ENCODE results near the gene HTR7.

The HTR7 gene

DNA sequence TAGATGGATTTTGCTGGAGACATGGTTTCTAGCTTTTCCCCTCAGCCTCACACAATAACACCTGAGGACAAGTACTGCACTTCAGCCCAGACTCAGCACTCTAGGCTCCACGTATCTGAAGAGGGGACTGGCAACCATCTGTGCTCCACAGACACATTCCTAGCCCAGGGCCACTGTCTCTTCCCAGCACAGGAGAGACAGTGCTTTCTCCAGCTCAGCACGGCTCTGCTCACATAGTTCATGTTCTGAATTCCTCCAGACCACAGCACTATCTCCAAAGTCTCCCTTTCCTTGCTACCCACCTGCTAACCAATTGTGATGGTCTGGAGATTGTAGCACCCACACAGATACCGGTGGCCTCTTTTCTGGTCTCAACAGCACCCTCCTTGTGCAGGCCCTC, 114.5 kb downstream of the HTR7 start:
- FAIRE-seq (peak; percentile 55), DNase-seq (ENCODE audit: low spot score) (no peak)

DNA sequence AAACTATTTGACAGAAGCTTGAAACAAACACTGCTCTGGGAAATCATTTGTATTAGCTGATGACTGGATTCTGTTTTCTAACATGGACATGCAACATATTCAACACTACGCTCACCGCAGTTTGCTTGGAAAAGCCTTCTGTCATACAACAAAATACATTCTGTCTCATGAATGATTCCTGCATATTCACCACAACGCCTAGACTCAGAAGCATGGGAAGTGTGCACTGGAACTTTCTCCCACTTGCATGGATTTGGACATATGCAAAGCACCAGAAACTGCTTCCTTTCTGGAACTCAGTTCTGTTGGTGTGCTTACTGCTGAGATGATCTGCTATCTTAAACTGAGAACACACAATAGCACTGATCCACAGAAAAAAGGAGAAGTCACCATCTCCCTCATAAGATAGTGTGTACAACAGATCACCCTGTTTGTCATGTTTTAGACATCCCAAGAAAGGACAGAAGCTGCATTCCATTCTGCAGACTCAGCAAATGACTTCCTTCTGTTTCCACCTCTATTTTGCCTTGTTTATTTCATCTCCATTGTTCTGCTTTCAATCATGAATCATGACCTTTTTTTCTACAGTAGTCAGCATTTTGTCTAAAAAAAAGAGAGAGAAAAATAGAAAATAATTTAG, 115.8 kb downstream of the HTR7 start:
- FAIRE-seq: no peak
- DNase-seq (ENCODE audit: low spot score): peak; percentile 29

DNA sequence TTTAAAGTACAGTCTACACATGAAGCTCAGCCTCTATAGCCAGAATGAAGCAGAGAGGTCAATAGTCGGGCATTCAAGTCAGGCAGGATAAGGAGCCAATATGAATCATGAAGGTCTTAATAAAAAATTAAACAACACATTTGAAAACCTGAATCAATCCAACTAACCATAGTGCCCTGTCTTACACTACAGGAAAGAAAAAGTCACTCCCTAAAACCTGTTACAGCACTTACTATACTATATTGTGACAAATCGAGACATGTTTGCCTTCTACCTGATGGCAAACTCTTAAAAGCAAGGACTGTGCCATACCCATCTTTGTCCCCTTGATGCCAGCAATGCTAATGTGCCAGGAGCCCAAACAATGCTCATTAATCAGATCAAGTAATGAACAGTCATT, 117.6 kb downstream of the HTR7 start:
- DNase-seq (ENCODE audit: low spot score): no peak
- FAIRE-seq: no peak

DNA sequence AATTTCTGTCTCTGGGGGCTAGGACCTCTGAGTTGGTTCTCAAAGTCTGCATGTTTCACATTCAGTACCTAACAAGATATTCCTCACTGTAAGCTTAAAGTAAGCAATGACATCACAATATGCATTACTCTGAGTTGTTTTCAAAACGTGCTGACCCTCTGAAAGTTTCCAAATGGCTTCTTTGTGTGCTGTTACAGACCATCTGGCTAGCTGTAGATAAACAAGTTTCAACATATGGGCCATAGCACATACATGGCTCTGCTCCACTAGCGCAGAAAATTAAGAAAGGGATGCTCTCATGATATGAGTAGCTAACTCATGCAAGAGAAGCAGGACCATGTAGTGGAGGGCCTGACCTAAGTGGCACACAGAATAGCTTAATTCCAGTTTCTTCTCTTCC, 119.0 kb downstream of the HTR7 start:
- no peak for FAIRE-seq
- no peak for DNase-seq (ENCODE audit: low spot score)

DNA sequence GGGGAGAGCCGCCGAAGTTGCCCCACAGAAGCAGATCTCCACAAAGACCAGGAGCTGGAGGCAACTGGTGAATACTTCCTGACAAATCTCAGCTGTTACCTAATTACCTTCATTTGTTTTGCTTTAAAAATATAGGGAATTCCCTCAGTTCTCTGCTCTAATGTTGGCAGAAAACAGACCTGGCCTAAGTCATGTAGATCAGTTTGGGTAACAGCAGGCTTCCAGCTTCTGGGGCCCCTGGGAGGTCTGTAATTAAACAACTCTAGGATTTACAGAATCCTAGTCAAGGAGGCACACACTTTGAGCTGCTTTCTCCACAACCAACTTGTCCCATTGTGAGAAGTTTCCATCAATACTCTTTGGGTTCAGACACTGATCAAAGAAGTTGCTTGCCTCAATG, 123.4 kb downstream of the HTR7 start:
- FAIRE-seq: no peak

DNA sequence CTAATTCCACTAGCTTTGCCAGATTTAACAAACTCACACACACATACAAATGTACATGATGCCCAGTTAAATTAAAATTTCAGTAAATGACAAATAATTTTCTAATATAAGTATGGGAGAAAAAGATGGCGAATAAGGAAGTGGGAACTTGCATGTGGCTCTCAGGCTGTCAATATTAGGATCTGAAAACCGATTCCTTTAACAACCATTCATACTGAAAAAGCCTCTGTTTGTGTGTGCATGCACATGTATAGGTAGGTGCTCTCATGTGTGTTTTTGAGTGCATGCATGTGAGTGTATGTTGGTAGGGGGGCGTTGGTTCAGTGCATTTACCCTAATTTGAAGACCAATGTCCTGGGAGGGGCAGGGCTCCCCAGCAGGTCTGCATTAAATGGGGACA, 125.3 kb downstream of the HTR7 start:
- DNase-seq (ENCODE audit: low spot score) (no peak), FAIRE-seq (no peak)

More for the DNA sequence above, 123.4 kb downstream of the HTR7 start:
- DNase-seq (ENCODE audit: low spot score): no peak

DNA sequence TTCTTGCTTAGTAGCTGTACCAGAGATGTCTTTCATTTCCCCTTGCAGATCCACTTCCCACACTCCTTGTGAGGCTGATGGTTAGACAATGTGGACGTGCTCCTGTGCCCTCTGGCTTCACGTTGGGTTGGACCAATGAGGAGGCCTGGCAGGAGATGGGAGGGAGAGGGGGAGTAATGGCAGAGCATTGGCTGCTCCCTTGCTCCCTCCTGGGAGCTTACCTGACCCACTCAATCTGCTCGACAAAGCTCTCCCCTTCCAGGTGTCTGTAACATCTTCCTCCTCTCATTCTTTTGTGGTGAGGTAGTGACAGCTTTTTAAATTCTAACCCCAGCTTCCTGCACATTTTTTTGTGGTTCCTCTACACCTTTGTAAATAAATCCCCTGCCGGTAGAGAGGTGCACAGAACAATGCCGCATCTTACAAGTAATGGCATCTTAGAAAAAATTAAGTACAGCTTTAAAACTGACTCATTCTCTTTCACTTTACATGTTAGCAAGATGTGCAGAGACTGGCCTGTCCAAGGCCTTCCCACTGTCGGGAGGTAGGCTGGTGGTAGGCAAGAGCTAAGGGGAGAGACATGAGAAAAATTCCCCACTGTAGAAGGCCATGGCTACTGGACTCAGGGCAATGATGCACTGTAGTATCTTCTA, 134.3 kb downstream of the HTR7 start:
- DNase-seq (ENCODE audit: low spot score): peak; percentile 44
- no peak for FAIRE-seq

DNA sequence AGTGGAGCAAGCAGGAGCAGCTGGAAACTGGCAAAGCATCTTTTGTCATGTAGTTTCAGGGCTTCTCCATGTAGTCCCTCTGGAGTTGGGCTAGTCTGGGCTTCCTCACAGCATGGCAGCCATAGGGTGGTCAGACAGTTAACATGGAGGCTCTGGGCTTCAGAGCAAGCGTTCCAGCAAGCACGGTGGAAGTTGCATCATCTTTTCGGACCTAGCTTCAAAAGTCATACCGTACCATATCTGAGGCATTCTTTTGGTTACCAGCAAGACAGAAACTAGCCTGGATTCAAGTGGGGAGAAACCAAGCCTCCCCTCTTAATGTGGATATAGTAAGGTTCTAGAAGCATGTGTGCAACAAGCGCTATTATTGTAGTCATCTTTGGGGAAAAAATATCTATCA, 135.0 kb downstream of the HTR7 start:
- FAIRE-seq (no peak), DNase-seq (ENCODE audit: low spot score) (no peak)

DNA sequence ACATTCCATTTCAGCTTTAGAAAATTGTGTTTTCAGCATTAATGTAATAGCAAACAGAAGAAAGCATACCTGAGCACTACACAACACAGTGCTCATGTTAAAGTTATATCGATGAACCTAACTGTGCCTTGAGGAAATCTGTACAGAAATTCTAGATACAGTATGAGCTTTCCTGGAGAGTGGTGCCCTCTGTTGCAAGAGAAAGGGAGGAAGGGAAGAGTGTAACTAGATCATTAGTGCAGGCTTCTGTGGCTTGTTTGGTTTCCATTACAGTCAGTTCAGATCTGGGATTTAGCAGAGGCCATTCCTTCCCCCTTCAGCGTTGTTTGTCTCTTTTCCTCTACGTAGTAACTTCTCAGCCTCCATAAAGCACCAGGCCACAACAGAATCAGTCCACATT, 139.7 kb downstream of the HTR7 start:
- DNase-seq (ENCODE audit: low spot score) (peak; percentile 15), FAIRE-seq (no peak)

- FAIRE-seq (no peak), DNase-seq (ENCODE audit: low spot score) (no peak)
Observed at GRCh38 chr10:90712529-90712928, 145.3 kb downstream of the HTR7 start.

GRCh38 chr10:90709727-90710126, 148.1 kb downstream of the HTR7 start:
- no peak for FAIRE-seq

GRCh38 chr10:90707657-90708056, 150.2 kb downstream of the HTR7 start:
- DNase-seq (ENCODE audit: low spot score) (no peak), FAIRE-seq (no peak)

More at GRCh38 chr10:90709727-90710126, 148.1 kb downstream of the HTR7 start:
- no peak for DNase-seq (ENCODE audit: low spot score)

GRCh38 chr10:90701428-90701827, 156.4 kb downstream of the HTR7 start:
- no peak for FAIRE-seq

DNA sequence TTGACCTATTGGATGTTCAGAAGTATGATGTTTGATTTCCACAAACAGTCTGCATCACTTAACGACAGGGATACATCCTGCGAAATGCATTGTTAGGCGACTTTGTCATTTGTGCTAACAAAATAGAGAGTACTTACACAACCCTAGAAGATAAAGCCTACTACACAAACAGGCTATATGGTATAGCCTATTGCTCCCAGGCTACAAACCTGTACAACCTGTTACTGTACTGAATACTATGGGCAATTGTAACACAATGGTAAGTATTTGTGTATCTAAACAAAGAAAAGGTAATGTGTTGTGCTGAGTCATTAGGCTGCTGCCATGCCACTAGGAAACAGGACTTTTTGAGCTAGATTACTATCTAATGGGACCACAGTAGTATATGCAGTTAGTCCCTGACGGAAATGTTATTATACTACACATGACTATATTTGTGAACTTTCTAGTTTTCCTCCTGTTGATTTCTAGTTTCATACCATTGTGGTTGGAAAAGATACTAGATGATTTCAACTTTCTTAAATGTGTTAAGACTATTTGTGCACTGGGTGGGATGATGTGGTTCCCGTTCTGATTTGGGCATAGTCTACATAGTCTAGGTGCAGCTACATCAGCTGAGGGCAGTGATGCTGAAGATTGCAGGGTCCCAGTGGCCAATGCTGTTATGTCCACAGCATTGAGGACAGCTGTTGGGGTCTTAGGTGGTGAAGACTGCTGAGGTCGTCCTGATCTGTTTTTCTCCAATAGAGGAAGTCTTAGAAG, 161.7 kb downstream of the HTR7 start:
- FAIRE-seq (no peak), DNase-seq (ENCODE audit: low spot score) (no peak)

More at GRCh38 chr10:90701428-90701827, 156.4 kb downstream of the HTR7 start:
- DNase-seq (ENCODE audit: low spot score): no peak
